GM19395 (cell line): ENCODE data around the gene CASK.
A peak's percentile ranks its signal among the peaks of the same experiment; 100 is the strongest.

Experiments
- ATAC-seq: cut with Tn5 transposase; IDR thresholded peaks from one replicate; pipeline ENCODE4 v1.9.1; 2021; ENCODE audit warnings: mild to moderate bottlenecking, moderate library complexity; ENCODE audit not compliant: unreplicated experiment

CASK gene

GRCh38 chrX:41528784-41529183 is 394.6 kb downstream of the CASK start:
- ATAC-seq, result no peak

- ATAC-seq, result no peak
Measured at GRCh38 chrX:41526925-41527324, 396.4 kb downstream of the CASK start.

- ATAC-seq, result no peak
Measured at GRCh38 chrX:41526271-41526670, 397.1 kb downstream of the CASK start.

- ATAC-seq, result no peak
Measured at GRCh38 chrX:41522671-41523070, 400.7 kb downstream of the CASK start.

- ATAC-seq, result no peak
Measured at GRCh38 chrX:41522081-41522480, 401.3 kb downstream of the CASK start.

- no peak for ATAC-seq
Measured at GRCh38 chrX:41519468-41519867, 403.9 kb downstream of the CASK start.

- ATAC-seq, result no peak
Measured at GRCh38 chrX:41518841-41519220, 404.5 kb downstream of the CASK start.

GRCh38 chrX:41518127-41518840 is 405.1 kb downstream of the CASK start:
- ATAC-seq, result no peak

- ATAC-seq, result no peak
Measured at GRCh38 chrX:41516999-41517765, 406.2 kb downstream of the CASK start.

- no peak for ATAC-seq
Measured at GRCh38 chrX:41516456-41516855, 406.9 kb downstream of the CASK start.

GRCh38 chrX:41515376-41515775 is 408.0 kb downstream of the CASK start:
- ATAC-seq, result no peak

GRCh38 chrX:41514179-41514578 is 409.2 kb downstream of the CASK start:
- ATAC-seq, result no peak

- peak; percentile 11 for ATAC-seq
Measured at GRCh38 chrX:41512853-41513252, 410.5 kb downstream of the CASK start.

- peak; percentile 99 for ATAC-seq
Measured at GRCh38 chrX:41512394-41512793, 411.0 kb downstream of the CASK start.

- ATAC-seq, result no peak
Measured at GRCh38 chrX:41507919-41508318, 415.4 kb downstream of the CASK start.

GRCh38 chrX:41502004-41502403 is 421.4 kb downstream of the CASK start:
- no peak for ATAC-seq

GRCh38 chrX:41499984-41500383 is 423.4 kb downstream of the CASK start:
- no peak for ATAC-seq

GRCh38 chrX:41499195-41499594 is 424.2 kb downstream of the CASK start:
- no peak for ATAC-seq

GRCh38 chrX:41491267-41492004 is 431.9 kb downstream of the CASK start:
- no peak for ATAC-seq

GRCh38 chrX:41490446-41490845 is 432.9 kb downstream of the CASK start:
- no peak for ATAC-seq

GRCh38 chrX:41482154-41482850 is 441.1 kb downstream of the CASK start:
- no peak for ATAC-seq
